ENCODE data around the gene AIF1L.

GRCh38 chr9:131099102-131099606 is 2.8 kb downstream of the AIF1L start:
- TF ChIP-seq, protein P1, sequence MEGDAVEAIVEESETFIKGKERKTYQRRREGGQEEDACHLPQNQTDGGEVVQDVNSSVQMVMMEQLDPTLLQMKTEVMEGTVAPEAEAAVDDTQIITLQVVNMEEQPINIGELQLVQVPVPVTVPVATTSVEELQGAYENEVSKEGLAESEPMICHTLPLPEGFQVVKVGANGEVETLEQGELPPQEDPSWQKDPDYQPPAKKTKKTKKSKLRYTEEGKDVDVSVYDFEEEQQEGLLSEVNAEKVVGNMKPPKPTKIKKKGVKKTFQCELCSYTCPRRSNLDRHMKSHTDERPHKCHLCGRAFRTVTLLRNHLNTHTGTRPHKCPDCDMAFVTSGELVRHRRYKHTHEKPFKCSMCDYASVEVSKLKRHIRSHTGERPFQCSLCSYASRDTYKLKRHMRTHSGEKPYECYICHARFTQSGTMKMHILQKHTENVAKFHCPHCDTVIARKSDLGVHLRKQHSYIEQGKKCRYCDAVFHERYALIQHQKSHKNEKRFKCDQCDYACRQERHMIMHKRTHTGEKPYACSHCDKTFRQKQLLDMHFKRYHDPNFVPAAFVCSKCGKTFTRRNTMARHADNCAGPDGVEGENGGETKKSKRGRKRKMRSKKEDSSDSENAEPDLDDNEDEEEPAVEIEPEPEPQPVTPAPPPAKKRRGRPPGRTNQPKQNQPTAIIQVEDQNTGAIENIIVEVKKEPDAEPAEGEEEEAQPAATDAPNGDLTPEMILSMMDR (conservative IDR thresholded peaks at IDR 0.05 in 1 of 2, IDR thresholded peaks at IDR 0.05 in 1 of 2; ENCODE audit: low read depth in 1 of 2, low read length in 2 of 2): no peak
- TF ChIP-seq EZH2 (IDR thresholded peaks at IDR 0.05; ENCODE audit: low read length, missing control alignments): no peak

Measured in fibroblast of lung (primary cell).